RPMI8226 (cell line): Measurements from ENCODE around the gene TEX52.
"Not testable (repeated sequence)": the region's sequence is repeated elsewhere in the genome, so short reads cannot be mapped to it uniquely, and the experiment has no call there.

Experiments
- DNase-seq: peaks from one replicate; pipeline ENCODE4 v3.0.0-alpha.2; 2015

Gene TEX52

GRCh38 chr12:2857021-2857431, at the start of gene TEX52:
Gene TEX52 (minus strand): TSS chr12:2857039. CDS start chr12:2857026, 13 bp downstream.
- no peak for DNase-seq

GRCh38 chr12:2904260-2904659, 47.4 kb upstream of the TEX52 start:
- no peak for DNase-seq

GRCh38 chr12:2902272-2902880, 45.5 kb upstream of the TEX52 start:
- no peak for DNase-seq

- DNase-seq: no peak
Observed at GRCh38 chr12:2900642-2901041, 43.8 kb upstream of the TEX52 start.

GRCh38 chr12:2897418-2897817, 40.6 kb upstream of the TEX52 start:
- DNase-seq: no peak

GRCh38 chr12:2895511-2895910, 38.7 kb upstream of the TEX52 start:
- DNase-seq: no peak

GRCh38 chr12:2895051-2895451, 38.2 kb upstream of the TEX52 start:
- DNase-seq: no peak

- no peak for DNase-seq
Observed at GRCh38 chr12:2893007-2893406, 36.2 kb upstream of the TEX52 start.

GRCh38 chr12:2892246-2892645, 35.4 kb upstream of the TEX52 start:
- DNase-seq: no peak

GRCh38 chr12:2891240-2892053, 34.6 kb upstream of the TEX52 start:
- peak; percentile 57 for DNase-seq

- peak; percentile 98 for DNase-seq
Observed at GRCh38 chr12:2890388-2891239, 33.8 kb upstream of the TEX52 start, which contains the start of gene TULP3. Gene TULP3 (plus strand): TSS chr12:2890891. CDS start chr12:2890948, 57 bp downstream.

GRCh38 chr12:2890001-2890387, 33.2 kb upstream of the TEX52 start:
- no peak for DNase-seq

- no peak for DNase-seq
Observed at GRCh38 chr12:2886768-2887450, 30.1 kb upstream of the TEX52 start.

GRCh38 chr12:2884810-2885209, 28.0 kb upstream of the TEX52 start:
- no peak for DNase-seq

GRCh38 chr12:2879853-2880252, 23.0 kb upstream of the TEX52 start:
- DNase-seq: no peak

- DNase-seq: no peak
Observed at GRCh38 chr12:2877953-2878732, 21.3 kb upstream of the TEX52 start.

- peak; percentile 93 for DNase-seq
Observed at GRCh38 chr12:2877047-2877952, 20.5 kb upstream of the TEX52 start, which contains the start of the genes FOXM1 and RHNO1. Gene FOXM1 (minus strand): TSS chr12:2877174. CDS start chr12:2874478, 2,696 bp downstream. Gene RHNO1 (plus strand): TSS chr12:2877223. CDS start chr12:2885367, 8,144 bp downstream.

- peak; percentile 40 for DNase-seq
Observed at GRCh38 chr12:2876431-2877046, 19.7 kb upstream of the TEX52 start.

GRCh38 chr12:2868986-2869632, 12.3 kb upstream of the TEX52 start:
- not testable (repeated sequence) for DNase-seq

- no peak for DNase-seq
Observed at GRCh38 chr12:2864198-2864597, 7.4 kb upstream of the TEX52 start.
